HG03159 (cell line): ENCODE data around the gene CRYBG3.
A peak's percentile ranks its signal among the peaks of the same experiment; 100 is the strongest.
"Not testable (repeated sequence)": the region's sequence is repeated elsewhere in the genome, so short reads cannot be mapped to it uniquely, and the experiment has no call there.

Experiments used
- ATAC-seq: cut with Tn5 transposase; IDR thresholded peaks from one replicate; pipeline ENCODE4 v1.9.1; 2021; ENCODE audit warnings: mild to moderate bottlenecking, moderate library complexity; ENCODE audit not compliant: unreplicated experiment

Gene CRYBG3

GRCh38 chr3:97821774-97822358, at the start of gene CRYBG3:
Gene CRYBG3, plus strand, starts transcription at chr3:97822011. Its CDS starts 196 bp downstream, at chr3:97822207.
- ATAC-seq = peak; percentile 98

DNA sequence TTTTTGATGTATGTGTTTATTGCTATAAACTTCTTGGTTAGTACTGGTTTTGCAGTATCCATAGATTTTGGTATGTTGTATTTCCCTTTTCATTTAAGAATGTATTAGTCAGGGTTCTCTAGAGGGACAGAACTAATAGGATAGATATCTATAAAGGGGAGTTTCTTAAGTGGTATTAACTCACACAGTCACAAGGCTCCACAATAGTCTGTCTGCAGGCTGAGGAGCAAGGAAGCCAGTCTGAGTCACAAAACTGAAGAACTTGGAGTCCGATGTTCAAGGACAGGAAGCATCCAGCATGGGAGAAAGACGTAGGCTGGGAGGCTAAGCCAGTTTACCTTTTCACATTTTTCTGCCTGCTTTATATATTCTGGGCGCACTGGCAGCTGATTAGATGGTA, 48.9 kb upstream of the CRYBG3 start:
- ATAC-seq = no peak

GRCh38 chr3:97778152-97778551, 43.7 kb upstream of the CRYBG3 start:
- ATAC-seq = no peak

DNA sequence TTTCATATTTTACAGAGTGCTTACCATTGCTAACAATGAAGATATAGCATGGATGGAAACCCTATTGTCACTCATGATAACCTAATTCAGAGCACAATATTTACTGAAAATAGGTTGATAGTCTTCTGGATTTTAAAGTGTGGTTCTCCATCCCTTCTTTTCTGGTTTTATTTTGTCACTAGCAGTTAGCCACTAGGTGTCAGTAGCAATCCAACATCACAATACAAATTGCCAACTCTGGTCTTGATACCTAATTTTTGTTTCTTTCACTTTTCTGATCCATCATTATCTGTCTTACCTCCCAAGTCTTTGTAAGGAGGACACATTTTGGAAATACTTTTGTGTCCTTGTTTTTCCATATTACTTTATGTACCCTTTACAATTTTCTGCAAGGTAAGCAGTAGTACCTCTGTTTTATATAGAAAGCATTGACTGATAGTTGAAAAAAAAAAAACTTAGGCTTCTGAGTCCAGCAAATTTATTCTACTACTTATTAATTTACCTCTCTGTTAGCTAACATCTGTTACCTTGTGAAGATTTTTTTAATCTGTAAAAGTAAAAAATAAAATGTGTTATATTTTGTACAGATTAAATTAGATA, 28.3 kb upstream of the CRYBG3 start:
- peak; percentile 71 for ATAC-seq

GRCh38 chr3:97795951-97796350, 25.9 kb upstream of the CRYBG3 start:
- no peak for ATAC-seq

- no peak for ATAC-seq
These were observed 17.3 kb upstream of the CRYBG3 start for GRCh38 chr3:97804471-97804870.

GRCh38 chr3:97810779-97811390, 10.9 kb upstream of the CRYBG3 start:
- no peak for ATAC-seq

DNA sequence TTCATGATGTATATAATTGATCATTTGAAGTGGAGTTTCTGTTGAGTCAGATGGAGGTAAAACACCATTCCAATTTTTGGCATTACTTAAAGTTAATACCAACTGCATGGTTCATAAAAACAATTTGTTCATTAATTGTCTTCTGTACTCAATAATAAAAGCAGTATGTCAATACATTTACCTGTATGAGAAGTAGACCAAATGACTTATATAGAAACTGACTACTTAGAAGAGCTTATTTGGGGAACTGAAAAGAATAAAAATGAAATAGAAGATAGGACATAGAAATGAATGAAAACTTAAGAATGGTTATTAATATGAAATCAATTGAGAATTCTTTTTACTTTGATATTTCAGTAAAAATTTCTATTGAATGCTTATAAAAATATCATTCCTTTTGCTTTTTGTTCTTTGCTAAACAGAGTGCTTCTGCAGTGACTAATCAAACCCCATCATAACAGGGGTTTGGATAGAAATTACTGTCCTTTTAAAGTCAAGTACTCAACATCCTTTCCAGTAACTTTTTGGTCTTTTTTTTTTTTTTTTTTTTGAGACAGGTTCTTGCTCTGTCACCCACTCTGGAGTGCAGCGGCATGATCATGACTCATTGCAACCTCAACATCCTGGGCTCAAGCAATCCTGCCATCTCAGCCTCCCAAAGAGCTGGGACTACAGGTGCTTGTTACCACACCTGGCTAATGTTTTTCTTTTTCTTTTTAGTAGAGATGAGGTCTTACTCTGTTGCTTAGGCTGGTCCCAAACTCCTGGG, 6.5 kb upstream of the CRYBG3 start:
- peak; percentile 60 for ATAC-seq

DNA sequence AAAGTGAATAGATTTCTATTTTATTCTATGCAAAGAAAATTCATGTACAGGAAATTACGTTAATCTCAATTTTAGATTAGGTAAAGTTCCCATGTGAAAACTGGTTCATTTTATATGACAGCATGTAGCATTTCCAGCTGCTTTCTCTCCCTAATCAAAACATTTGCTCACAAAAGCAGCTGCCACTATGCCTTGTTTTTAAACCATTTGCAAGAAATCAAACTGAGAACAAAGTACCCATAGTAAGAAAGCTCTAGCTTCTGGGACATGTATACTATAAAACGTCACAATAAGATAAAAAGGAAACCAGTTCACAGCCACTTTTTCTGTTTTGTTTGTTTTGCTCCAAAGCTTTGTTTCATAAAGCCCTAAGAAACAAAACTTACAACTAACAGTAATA, 5.0 kb upstream of the CRYBG3 start:
- ATAC-seq = no peak

DNA sequence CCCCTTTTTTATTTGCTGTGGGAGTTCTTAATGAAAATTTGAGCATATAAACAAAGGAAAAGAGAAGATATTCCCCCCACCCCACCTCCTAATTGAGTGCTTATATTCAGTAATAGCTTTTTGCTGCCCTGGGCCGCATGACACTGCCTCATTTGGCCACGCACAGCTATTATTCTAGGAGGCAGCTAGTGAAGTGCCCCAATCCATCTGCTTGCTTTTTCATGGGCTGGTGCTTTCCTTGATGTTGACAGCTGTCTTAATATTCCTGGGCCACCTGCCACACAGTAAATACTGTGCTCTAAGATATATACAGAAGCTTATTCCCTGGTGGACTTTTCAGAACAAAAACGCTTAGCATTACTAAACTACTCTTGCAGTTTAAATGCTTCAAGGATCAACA, 3.8 kb upstream of the CRYBG3 start:
- no peak for ATAC-seq

GRCh38 chr3:97820780-97821179, 1.0 kb upstream of the CRYBG3 start:
- ATAC-seq = no peak

DNA sequence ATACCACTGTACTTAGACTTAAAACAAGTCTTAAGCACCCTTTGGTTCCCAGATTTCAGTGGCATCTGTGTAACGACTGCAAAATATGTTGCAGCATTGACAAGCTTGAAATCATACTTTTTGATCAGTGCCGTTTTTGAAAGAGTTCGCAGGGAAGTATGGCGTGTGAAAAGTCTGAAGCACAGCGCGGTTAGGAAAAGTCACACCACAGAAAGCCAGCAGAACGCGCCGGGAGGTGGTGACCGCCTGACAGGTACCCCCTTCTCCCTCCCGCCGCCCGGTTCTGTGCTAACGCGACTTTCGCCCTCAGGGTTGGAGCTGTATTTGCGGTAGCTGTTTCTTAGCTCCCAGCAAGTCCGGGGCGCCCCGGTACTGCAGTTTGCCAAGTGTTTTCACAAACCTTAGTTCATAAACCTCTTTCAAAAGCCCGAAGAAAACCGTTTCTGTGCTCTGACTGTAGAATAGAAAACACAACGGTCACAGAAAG, 481 bp upstream of the CRYBG3 start:
- ATAC-seq = peak; percentile 51

DNA sequence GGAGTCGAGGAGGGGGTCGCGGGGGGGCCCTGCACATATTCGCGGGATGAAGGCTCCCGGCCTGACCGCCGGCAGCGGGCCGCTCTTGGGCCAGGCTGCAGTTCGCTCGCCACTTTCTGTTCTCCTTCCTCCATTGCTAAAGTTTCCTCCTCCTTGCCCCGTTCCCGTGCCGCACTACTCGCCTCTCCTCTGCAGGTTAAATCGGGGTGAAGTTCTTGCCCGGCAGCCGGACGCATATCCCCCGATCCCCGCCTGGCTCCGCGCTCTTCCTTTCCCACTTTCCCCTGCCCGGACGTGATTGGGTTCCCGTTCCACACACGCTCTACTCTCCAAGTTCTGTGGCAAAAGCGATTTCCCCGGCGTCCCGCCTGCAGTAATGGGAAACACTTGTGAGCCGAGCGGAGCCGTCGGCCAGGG, 556 bp downstream of the CRYBG3 start:
- ATAC-seq = peak; percentile 27

DNA sequence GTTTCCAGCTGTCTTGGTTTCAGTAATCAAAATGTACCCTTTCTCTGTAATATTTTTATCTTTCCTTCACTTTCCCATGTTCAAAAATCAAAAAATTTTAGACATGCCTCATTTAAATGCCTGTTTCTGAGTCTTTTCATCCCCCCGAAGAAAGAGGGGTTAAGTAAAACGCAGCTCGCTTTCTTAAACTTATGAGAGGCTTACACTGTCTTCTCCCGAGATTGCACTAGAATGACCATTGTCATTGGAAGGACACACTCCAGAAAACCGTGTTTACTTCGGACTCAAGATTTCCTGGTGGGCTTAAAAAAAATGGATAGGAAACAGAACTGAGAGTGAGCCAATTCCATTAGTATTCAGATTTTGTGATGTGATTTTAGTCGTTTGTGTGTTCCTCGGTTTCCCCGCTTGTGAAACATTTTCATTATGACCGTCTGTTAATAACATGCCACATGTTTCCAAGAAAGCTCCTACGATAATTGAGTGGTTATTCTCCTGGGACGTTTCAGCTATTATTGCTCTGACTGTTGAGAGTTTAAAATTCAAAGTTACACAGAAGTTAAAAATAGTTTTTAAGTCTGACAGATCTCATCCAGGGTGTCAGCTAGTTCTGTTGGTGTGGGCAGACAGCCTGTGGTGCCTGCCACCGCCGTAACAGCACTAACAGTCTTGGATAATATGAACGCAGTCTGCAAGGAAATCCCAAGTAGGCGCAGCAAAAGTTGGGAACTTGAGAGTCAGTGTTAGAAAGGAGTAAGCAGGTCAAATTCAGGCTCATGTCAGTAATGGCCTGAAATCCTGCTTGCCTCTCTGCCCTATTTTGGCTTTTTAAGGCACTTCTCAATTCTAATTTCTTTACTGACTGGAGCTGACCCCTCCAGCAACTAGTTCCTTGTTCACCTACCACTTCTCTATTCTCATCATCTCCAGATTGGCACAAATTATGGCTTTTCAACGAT, 1.5 kb downstream of the CRYBG3 start:
- no peak for ATAC-seq

- ATAC-seq = no peak
These were observed 3.3 kb downstream of the CRYBG3 start for GRCh38 chr3:97825101-97825500.

GRCh38 chr3:97827741-97828471, 6.1 kb downstream of the CRYBG3 start:
- ATAC-seq = no peak

DNA sequence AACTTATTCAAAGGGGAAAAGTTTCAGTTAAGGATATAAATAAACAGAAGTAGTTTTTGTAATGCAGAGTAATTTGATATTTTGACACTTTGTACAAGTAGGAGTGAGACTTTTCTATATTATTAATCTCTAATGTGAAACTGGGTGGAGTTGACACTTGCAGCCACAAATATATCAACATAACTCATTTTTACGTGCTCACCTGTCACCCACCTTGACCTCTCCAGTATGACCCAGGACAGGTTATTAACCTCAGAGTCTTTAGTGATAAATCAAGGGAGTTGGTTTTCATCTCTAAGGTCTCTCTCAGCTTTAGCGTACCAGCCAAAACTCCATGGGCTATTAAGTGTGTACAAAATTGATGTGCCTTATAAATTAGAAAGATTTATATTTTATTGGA, 7.4 kb downstream of the CRYBG3 start:
- no peak for ATAC-seq

DNA sequence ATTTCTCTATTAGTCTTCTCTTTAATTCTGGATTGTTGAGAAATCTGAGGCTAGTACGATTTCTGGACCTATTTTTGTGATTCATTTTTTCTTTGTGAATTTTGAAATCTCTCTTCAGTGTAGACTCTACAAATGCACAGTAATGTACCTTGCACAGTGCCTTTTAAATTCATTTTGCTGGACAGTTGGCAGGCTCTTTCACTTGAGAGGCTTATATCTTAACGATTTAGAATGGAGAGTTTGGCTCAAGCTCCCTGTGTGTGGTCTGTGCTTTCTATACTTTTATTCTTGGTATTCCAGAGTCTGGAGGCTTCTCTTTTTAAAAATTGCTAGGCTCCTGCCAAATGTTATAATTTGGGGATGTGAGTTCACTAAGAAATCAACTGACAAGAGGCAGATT, 8.8 kb downstream of the CRYBG3 start:
- ATAC-seq = no peak

- no peak for ATAC-seq
These were observed 9.3 kb downstream of the CRYBG3 start for GRCh38 chr3:97831140-97831539.

DNA sequence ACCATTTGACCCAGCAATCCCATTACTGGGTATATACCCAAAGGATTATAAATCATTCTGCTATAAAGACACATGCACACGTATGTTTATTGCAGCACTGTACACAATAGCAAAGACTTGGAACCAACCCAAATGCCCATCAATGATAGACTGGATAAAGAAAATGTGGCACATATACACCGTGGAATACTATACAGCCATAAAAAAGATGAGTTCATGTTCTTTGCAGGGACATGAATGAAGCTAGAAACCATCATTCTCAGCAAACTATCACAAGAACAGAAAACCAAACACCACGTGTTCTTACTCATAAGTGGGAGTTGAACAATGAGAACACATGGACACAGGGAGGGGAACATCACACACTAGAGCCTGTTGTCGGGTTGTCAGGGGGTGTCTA, 11.4 kb downstream of the CRYBG3 start:
- not testable (repeated sequence) for ATAC-seq
